BE2C (cell line): ENCODE data around the gene SHISA6.

Source experiments
- DNase-seq: peaks from one replicate; pipeline ENCODE4 v3.0.0-alpha.2; 2020
- H3K27me3 ChIP-seq: fragments of 250-450 bp; sonication (Bioruptor Pico); 2 replicates; pipeline ENCODE4 v1.5.1; 2020; ENCODE audit warnings: mild to moderate bottlenecking
- H3K36me3 ChIP-seq: fragments of 250-450 bp; sonication (Bioruptor Pico); 2 replicates; pipeline ENCODE4 v1.5.1; 2020; ENCODE audit warnings: mild to moderate bottlenecking
- H3K4me1 ChIP-seq: fragments of 250-450 bp; sonication (Bioruptor Pico); 2 replicates; pipeline ENCODE4 v1.5.1; 2020
- H3K4me3 ChIP-seq: 2 replicates; pipeline ENCODE4 v1.5.1; 2011; ENCODE audit warnings: low read depth, low read length
- H3K9me3 ChIP-seq: fragments of 250-450 bp; sonication (Bioruptor Pico); 2 replicates; pipeline ENCODE4 v1.5.1; 2020
- TF ChIP-seq, protein P1 (sequence below): IDR thresholded peaks from 2 replicates; pipeline ENCODE4 v1.5.1; 2012; ENCODE audit warnings: mild to moderate bottlenecking, low read depth, low read length

Gene SHISA6

DNA sequence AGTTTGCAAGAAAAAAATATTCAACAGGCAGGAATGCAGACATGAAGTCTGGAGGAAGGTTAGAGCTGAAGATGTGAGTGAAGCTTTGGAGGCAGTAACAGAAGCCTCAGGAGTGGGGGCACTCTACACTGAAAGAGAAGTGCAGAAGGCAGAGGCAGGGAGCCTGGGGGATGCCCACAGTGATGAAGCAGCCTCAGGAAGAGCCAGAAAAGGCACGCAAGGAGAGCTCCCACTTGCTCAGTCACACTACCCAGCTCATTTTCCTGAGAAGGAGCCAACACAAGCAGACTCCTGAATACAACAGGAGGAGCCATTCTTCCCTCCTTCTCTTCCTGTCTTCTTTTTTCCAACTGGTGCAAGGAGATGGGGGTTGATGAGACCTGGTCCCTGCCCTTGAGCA, 312.1 kb downstream of the SHISA6 start:
- Histone ChIP-seq H3K4me3 (no peak overlapping the region), H3K36me3 (no peaks in the 10 kb centered on the region), H3K9me3 (no peaks in the 10 kb centered on the region), H3K4me1 (no peaks in the 10 kb centered on the region), H3K27me3 (no peaks in the 10 kb centered on the region)
- TF ChIP-seq, protein P1, sequence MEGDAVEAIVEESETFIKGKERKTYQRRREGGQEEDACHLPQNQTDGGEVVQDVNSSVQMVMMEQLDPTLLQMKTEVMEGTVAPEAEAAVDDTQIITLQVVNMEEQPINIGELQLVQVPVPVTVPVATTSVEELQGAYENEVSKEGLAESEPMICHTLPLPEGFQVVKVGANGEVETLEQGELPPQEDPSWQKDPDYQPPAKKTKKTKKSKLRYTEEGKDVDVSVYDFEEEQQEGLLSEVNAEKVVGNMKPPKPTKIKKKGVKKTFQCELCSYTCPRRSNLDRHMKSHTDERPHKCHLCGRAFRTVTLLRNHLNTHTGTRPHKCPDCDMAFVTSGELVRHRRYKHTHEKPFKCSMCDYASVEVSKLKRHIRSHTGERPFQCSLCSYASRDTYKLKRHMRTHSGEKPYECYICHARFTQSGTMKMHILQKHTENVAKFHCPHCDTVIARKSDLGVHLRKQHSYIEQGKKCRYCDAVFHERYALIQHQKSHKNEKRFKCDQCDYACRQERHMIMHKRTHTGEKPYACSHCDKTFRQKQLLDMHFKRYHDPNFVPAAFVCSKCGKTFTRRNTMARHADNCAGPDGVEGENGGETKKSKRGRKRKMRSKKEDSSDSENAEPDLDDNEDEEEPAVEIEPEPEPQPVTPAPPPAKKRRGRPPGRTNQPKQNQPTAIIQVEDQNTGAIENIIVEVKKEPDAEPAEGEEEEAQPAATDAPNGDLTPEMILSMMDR: no peak
- no peak for DNase-seq

DNA sequence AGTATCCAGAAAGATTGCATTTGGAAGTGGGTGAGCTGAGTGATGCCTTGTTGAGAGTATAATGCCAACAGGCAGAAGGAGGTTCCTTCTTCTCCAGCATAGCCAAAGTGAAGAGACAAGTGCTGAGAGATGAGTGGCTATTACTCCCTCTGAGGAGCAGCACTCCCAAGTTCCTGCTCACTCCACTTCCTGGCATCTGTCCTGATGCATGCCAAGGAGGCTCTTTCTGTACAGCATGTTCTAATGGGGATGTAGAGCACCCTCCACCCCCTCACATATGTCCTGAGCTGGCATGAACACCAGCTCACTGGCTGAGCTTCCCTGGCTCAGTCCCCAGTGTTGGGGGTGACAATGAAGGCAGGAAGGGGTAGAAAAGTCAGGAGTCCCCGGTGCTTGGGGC, 313.0 kb downstream of the SHISA6 start:
- no peaks in the 10 kb centered on the region for H3K9me3 ChIP-seq
- H3K4me1 ChIP-seq: no peaks in the 10 kb centered on the region
- TF ChIP-seq, protein P1: no peak
- DNase-seq: no peak
- H3K4me3 ChIP-seq: no peak overlapping the region
- no peaks in the 10 kb centered on the region for H3K36me3 ChIP-seq
- no peaks in the 10 kb centered on the region for H3K27me3 ChIP-seq

DNA sequence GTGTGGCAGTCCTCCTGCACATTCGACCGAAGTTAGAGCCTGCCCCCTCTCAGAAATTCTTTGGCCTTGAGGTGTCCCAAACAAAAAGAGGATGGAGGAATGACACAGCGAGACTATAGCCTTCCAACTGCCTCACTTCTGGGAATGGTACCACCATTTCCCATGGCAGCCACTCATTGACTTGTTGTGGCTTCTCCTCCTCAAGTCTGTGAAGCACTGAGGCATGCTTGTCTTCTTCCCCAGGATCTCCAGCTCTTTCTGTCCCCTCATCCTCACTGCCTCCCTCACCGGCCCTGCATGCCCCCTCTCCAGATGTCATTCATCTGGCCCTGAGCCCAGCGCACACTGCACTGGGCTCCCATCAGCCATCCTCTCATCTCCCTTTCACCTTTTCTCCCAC, 313.5 kb downstream of the SHISA6 start:
- Histone ChIP-seq H3K27me3 (no peaks in the 10 kb centered on the region), H3K4me3 (no peak overlapping the region), H3K36me3 (no peaks in the 10 kb centered on the region), H3K9me3 (no peaks in the 10 kb centered on the region), H3K4me1 (no peaks in the 10 kb centered on the region)
- TF ChIP-seq, protein P1: no peak
- no peak for DNase-seq

DNA sequence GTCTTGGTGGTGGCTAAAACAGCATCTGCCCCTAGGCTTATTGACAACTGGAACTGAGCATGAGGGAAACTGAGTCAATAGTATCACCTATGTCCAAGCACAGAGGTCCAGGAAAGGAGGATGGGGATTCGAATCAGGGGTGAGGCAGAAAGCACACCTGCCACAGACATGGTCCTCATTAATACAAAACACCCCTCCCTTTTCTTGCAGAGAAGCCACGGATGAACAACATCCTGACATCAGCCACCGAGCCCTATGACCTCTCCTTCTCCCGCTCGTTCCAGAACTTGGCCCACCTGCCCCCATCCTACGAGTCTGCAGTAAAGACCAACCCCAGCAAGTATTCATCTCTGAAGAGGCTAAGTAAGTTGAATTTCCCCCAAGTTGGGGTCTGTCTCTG, 314.5 kb downstream of the SHISA6 start:
- no peaks in the 10 kb centered on the region for H3K27me3 ChIP-seq
- TF ChIP-seq, protein P1: no peak
- DNase-seq: no peak
- H3K9me3 ChIP-seq: no peaks in the 10 kb centered on the region
- no peaks in the 10 kb centered on the region for H3K36me3 ChIP-seq
- H3K4me3 ChIP-seq: no peak overlapping the region
- no peaks in the 10 kb centered on the region for H3K4me1 ChIP-seq

DNA sequence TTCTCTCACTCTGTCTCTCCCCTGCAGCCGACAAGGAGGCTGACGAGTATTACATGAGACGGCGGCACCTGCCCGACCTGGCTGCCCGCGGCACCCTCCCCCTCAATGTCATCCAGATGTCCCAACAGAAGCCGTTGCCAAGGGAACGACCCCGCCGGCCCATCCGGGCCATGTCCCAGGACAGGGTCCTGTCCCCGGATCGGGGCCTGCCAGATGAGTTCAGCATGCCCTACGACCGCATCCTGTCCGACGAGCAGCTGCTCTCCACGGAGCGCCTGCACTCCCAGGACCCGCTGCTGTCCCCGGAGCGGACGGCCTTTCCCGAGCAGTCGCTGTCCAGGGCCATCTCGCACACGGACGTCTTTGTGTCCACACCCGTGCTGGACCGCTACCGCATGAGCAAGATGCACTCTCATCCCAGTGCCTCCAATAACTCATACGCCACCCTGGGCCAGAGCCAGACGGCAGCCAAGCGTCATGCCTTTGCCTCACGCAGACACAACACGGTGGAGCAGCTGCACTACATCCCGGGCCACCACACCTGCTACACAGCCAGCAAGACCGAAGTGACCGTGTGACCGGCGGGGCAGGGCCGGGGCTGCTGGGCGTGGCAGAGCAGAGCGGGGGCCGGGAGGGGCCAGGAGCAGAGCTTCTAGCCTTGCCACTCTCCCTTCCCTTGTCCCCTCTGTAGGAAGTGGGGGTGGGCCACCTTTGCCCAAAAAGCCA, 316.9 kb downstream of the SHISA6 start:
- TF ChIP-seq, protein P1: no peak
- Histone ChIP-seq H3K27me3 (no peaks in the 10 kb centered on the region), H3K9me3 (no peaks in the 10 kb centered on the region), H3K4me1 (no peaks in the 10 kb centered on the region), H3K4me3 (no peak overlapping the region), H3K36me3 (no peaks in the 10 kb centered on the region)
- no peak for DNase-seq

DNA sequence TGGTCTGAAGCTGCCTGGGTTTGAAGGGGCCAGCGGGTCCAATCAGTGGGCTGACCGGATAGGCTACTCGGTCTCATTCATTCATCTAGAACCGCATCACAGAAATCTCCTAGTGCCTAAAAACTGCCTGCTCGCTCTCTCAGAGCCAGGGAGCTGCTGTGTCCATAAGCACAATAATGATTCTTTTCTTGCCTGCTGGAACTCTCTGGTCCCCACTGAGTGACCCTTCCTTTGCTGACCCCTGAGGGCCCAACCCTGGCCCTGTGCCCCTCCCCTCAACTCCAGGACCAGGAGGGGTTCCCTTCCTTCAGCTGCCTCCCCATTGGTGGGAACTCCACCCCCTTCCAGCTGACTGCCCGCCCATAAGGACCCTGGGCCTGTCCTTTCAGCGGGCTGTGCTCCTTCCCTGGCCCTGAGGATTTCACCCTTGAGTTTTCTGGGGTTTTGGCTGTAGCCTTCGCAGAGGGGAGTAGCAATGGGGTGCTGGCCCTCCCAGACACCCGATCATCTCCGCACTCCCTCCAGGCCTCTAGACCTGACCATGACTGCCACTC, 317.7 kb downstream of the SHISA6 start:
- no peak for DNase-seq
- TF ChIP-seq, protein P1: no peak
- H3K27me3 ChIP-seq: no peaks in the 10 kb centered on the region
- no peaks in the 10 kb centered on the region for H3K4me1 ChIP-seq
- H3K4me3 ChIP-seq: no peak overlapping the region
- H3K9me3 ChIP-seq: no peaks in the 10 kb centered on the region
- H3K36me3 ChIP-seq: no peaks in the 10 kb centered on the region
